ENCODE measurements around the gene TUT1.

- TF ChIP-seq CTCF (conservative IDR thresholded peaks at IDR 0.05 in 1 of 2, IDR thresholded peaks at IDR 0.05 in 1 of 2; ENCODE audit: extremely low read depth in 1 of 2, insufficient read depth in 1 of 2, low read depth in 1 of 2, low read length in 2 of 2), result no peak
- TF ChIP-seq EZH2 (IDR thresholded peaks at IDR 0.05; ENCODE audit: borderline replicate concordance, low read length), result no peak
Measured at GRCh38 chr11:62558669-62559068, 32.7 kb downstream of the TUT1 start.

Measured in mammary epithelial cell (primary cell).